ENCODE data around the gene AGBL1. TPM values are rescaled to one million over a fixed set of nuclear protein-coding genes. Genes with fewer than 3 reads are reported as not detected.
"Not testable (repeated sequence)": the region's sequence is repeated elsewhere in the genome, so short reads cannot be mapped to it uniquely, and the experiment has no call there.

Gene AGBL1
- total RNA-seq, 2 experiments from 2014 or later, result not detected

DNA sequence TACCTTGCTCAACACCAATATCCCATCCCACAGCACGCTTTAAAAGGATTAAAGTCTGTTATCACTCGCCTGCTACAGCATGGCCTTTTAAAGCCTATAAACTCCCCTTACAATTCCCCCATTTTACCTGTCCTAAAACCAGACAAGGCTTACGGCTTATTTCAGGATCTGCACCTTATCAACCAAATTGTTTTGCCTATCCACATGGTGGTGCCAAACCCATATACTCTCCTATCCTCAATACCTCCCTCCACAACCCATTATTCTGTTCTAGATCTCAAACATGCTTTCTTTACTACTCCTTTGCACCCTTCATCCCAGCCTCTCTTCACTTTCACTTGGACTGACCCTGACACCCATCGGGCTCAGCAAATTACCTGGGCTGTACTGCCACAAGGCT is 962.9 kb downstream of the AGBL1 start:
- H3K9me3 Mint-ChIP-seq (ENCODE audit: low read depth); ATAC-seq; H3K27me3 Mint-ChIP-seq; H3K4me3 Mint-ChIP-seq; H3K27ac Mint-ChIP-seq; DNase-seq; H3K4me1 Mint-ChIP-seq; H3K36me3 Mint-ChIP-seq; CTCF ChIA-PET: not testable (repeated sequence)

DNA sequence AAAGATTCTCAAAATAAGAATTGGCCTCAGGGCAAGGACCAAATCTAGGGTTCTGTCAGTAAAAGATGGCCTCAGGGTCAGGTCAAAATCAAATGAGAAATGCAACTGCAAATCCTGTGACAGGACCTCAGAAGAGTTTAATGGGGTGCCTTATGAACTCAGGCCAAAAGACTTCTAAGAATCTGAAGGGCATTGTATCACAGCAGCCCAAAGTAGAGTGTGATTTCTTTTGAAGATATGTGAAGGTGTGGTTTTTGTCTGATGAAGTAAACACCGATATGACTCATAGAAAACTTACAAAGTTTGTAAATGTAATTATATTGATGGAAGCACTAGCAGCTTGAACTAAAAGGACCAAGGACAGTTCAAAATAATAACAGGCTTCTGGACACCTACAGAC is 966.1 kb downstream of the AGBL1 start:
- H3K4me3 Mint-ChIP-seq, result no peak overlapping the region
- CTCF ChIA-PET, result no interaction called here
- H3K4me1 Mint-ChIP-seq, result no peaks in the 10 kb centered on the region
- H3K9me3 Mint-ChIP-seq (ENCODE audit: low read depth), result no peaks in the 10 kb centered on the region
- ATAC-seq (no peak), DNase-seq (no peak)
- no peak overlapping the region for H3K27ac Mint-ChIP-seq
- no peaks in the 10 kb centered on the region for H3K27me3 Mint-ChIP-seq
- H3K36me3 Mint-ChIP-seq, result no peaks in the 10 kb centered on the region

GRCh38 chr15:87047203-87047965 is 967.7 kb downstream of the AGBL1 start:
- no peaks in the 10 kb centered on the region for H3K4me1 Mint-ChIP-seq
- H3K27me3 Mint-ChIP-seq, result no peaks in the 10 kb centered on the region
- no peak for ATAC-seq

More at GRCh38 chr15:87047203-87047965, 967.7 kb downstream of the AGBL1 start:
- Mint-ChIP-seq H3K4me3 (no peak overlapping the region), H3K9me3 (ENCODE audit: low read depth) (no peaks in the 10 kb centered on the region), H3K27ac (no peak overlapping the region), H3K36me3 (no peaks in the 10 kb centered on the region)
- no peak for DNase-seq
- CTCF ChIA-PET, result no interaction called here

Measured in activated CD8-positive, alpha-beta memory T cell treated with anti-CD3 and anti-CD28 coated beads, Interleukin-2, amount 10 ng/mL, durations not matched to agents 7 days and 5 days (primary cell).